DLD1 (cell line): Measurements from ENCODE around the gene ALK.

Experiments
- in situ Hi-C: cut with HindIII; loops from 2 replicates; pipeline ENCODE4 v1.10.0; 2017; ENCODE audit warnings: low sequenced_read_pairs

The ALK gene

DNA sequence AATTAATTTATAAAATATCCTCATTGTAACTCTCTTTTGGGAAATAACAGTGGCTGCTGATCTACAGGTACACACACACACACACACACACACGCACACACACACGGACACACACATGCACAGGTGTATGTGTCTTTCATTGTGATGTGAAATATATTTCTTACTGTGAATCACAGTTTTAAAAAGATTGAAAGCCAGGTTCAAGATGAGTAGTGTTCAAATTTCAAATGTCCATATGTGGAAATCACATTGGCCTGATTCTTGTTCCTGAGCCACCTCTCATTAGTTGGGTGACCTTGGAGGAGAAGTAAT, 372.4 kb downstream of the ALK start:
- in situ Hi-C loops, result no loop called here

- in situ Hi-C loops, result no loop called here
These were observed 376.5 kb downstream of the ALK start for GRCh38 chr2:29544917-29545316.

GRCh38 chr2:29544031-29544430, 377.4 kb downstream of the ALK start:
- in situ Hi-C loops, result no loop called here

DNA sequence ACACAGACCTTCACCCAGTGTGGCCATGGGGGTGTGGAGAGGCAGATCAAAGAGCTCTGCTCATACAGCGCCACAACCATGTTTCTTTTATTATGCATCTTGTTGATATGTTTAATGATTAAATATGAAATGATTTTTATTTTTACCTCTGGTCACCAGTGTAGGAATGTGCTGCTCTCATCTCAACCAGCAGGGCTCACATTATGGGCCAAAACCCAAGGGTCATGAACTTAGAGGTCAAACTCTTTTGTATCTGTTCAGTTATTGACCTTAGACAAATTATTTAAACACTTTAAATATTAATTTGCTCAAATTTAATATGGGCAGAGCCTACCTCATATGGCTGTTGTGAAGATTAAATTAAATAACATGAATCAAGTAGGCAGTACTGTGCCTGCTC, 386.2 kb downstream of the ALK start:
- in situ Hi-C loops, result no loop called here

DNA sequence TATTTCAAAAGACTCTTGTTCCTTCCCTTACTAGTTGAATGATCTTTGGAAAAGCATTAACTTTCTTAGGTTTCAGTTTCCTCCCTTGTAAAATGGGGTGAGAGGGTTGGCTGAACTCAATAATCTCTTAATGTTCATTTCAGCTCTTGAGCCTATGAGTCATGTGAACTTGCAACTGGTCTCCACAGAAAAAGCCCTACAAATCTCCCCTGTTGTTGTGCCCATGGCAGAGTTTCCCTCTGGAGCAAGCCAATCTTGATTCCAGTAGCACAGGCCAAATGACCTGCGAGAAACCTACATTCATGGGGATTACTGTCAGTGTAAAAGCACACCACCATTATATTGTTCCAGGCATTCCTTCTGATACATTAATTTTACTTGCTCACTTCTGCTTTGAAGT, 388.9 kb downstream of the ALK start:
- in situ Hi-C loops, result no loop called here

- in situ Hi-C loops, result no loop called here
These were observed 389.8 kb downstream of the ALK start for GRCh38 chr2:29531626-29532025.

GRCh38 chr2:29530281-29530680, 391.1 kb downstream of the ALK start:
- in situ Hi-C loops, result no loop called here

DNA sequence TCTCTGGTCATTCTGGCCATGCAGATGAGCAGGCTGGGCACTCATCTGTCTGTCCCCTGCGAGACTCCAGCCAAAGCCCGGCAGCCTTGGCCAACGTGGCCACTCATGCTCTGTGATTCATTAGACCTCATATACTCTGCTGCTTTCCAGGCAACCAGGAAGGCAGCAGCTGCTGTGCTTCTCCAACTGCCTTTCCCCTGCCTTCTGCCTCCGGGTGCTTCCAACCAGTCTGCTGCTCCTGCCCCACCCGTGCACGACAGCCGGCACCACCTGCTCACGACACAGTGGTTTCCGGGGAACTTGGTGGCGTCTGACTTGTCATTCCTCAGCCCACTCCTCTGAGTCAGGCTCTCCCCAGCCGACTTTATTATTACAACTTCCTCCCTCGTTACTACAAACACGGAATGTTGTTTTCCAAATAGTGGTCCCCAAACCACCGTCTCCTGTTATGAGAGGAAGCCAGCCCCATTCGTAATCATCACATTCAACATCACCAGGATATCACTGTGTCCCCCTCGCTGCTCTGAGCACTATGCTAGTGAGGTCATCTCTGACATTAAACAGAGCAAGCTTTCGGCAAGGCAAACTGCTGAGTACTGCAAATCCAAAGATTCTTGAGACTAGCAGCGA, 392.4 kb downstream of the ALK start:
- in situ Hi-C loops, result no loop called here

GRCh38 chr2:29528371-29528770, 393.0 kb downstream of the ALK start:
- in situ Hi-C loops, result no loop called here

GRCh38 chr2:29527947-29528346, 393.4 kb downstream of the ALK start:
- in situ Hi-C loops, result no loop called here

GRCh38 chr2:29526587-29527586, 394.5 kb downstream of the ALK start:
- in situ Hi-C loops, result no loop called here

- in situ Hi-C loops, result no loop called here
These were observed 395.5 kb downstream of the ALK start for GRCh38 chr2:29525921-29526320.

GRCh38 chr2:29524652-29525051, 396.7 kb downstream of the ALK start:
- in situ Hi-C loops, result no loop called here

DNA sequence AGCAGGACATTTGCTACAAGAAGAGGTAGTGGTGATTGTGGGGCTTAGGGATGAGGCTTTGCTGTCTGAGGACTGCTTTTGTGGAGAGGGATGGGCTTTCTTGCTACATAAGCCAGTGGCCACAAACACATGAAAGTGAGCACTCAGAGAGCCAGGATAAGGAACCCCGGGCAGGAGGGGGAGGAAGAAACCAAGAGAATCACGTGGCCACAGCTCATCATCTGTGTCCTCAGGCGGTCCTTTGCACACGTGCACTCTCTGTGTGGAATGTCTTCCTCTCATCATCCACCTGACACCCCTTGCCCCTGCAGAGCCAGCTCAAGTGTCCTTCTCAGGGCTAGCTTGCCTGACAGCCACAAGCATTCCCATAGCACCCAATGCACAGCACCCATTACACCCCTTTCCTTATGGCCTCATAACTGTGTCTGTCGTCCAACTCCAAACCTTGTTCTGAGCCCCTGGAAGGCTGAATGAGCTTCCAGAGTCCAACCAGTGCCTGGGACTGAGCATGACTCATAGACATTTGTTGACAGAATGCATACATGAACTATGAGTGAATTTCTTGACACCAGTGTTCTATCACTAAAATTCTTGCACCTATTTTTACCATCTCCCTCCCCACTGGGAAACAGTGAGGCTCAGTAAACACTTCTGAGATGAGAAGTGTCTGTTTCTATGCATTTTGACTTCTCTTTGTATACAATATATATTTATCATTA, 398.3 kb downstream of the ALK start:
- in situ Hi-C loops, result no loop called here

- in situ Hi-C loops, result no loop called here
These were observed 401.4 kb downstream of the ALK start for GRCh38 chr2:29520001-29520400.

- in situ Hi-C loops, result no loop called here
These were observed 402.0 kb downstream of the ALK start for GRCh38 chr2:29519338-29519925.

GRCh38 chr2:29518646-29519337, 402.6 kb downstream of the ALK start:
- in situ Hi-C loops, result no loop called here

GRCh38 chr2:29518010-29518409, 403.4 kb downstream of the ALK start:
- in situ Hi-C loops, result no loop called here

GRCh38 chr2:29517413-29517812, 404.0 kb downstream of the ALK start:
- in situ Hi-C loops, result no loop called here

DNA sequence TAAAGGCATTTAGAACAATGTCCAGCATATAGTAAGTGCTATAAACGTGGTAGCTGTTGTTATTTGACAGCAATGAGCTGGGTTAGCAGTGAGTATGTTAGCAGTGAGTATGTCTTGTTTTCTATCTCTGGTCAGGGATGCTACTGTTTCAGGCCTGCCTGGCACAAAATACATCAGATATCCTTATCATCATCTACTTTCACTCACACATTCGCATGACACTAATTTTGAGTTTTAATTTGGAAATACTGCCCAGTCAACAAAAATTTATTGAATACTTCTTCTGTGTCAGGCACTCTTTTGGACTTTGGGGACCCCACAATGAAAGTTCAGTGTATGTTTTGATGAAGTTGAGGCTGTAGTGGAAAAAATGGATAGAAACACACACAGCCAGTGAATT, 404.6 kb downstream of the ALK start:
- in situ Hi-C loops, result no loop called here

DNA sequence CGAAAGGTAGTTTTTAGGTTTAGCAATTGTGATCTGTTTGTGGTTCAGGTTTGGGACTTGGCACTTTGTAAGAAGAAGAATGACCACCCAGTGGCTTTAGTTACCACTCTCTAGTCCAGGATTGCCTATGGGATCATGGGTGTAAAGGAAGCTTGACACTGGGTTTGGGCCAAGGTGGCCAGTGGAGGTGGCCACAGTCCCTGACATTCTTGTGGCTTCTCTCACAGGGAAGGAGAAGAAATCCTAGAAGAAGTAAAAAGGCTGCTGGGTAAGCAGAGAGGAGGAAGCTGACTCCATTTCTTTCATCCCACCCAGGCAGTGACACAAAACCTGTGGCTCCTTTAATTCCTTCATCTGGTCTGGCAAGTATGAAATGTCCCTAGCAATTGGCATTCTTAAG, 411.5 kb downstream of the ALK start:
- in situ Hi-C loops, result no loop called here
